Smooth muscle cell (in vitro differentiated cells): ENCODE data around the gene MECP2. TPM values are rescaled to one million over a fixed set of nuclear protein-coding genes. Genes with fewer than 3 reads are reported as not detected.

Experiments used
- DNase-seq: peaks from one replicate; lab custom pipeline; 2025; ENCODE audit not compliant: unreplicated experiment; lab: John Stamatoyannopoulos, UW
- H2AFZ ChIP-seq: fragments of 200-600 bp; sonication (generic); 2 replicates; pipeline ENCODE4 v1.6.0; 2016; ENCODE audit warnings: antibody characterized with exemption, low read depth, mild to moderate bottlenecking
- H3F3A ChIP-seq: fragments of 200-600 bp; sonication (generic); 2 replicates; pipeline ENCODE4 v1.6.0; 2017; ENCODE audit warnings: antibody characterized with exemption, low read depth
- H3K27ac ChIP-seq: fragments of 200-600 bp; sonication (generic); 2 replicates; pipeline ENCODE4 v1.5.1; 2016; ENCODE audit warnings: low read depth, mild to moderate bottlenecking
- H3K27me3 ChIP-seq: fragments of 200-600 bp; sonication (generic); 2 replicates; pipeline ENCODE4 v1.6.1; 2016; ENCODE audit warnings: low read depth, mild to moderate bottlenecking
- H3K36me3 ChIP-seq: fragments of 200-600 bp; sonication (generic); 2 replicates; pipeline ENCODE4 v1.5.1; 2016; ENCODE audit warnings: low read depth
- H3K4me1 ChIP-seq: fragments of 200-600 bp; sonication (generic); 2 replicates; pipeline ENCODE4 v1.5.1; 2016; ENCODE audit warnings: low read depth
- H3K4me2 ChIP-seq: fragments of 200-600 bp; sonication (generic); 2 replicates; pipeline ENCODE4 v1.6.0; 2016; ENCODE audit warnings: mild to moderate bottlenecking
- H3K4me3 ChIP-seq: fragments of 200-600 bp; sonication (generic); 2 replicates; pipeline ENCODE4 v1.5.1; 2016; ENCODE audit warnings: mild to moderate bottlenecking
- H3K79me2 ChIP-seq: fragments of 200-600 bp; sonication (generic); 2 replicates; pipeline ENCODE4 v1.6.0; 2016; ENCODE audit warnings: low read depth, mild to moderate bottlenecking
- H3K9ac ChIP-seq: fragments of 200-600 bp; sonication (generic); 2 replicates; pipeline ENCODE4 v1.6.0; 2016; ENCODE audit warnings: low read depth
- H3K9me3 ChIP-seq: fragments of 200-600 bp; sonication (generic); replicated peaks from 2 replicates; pipeline ENCODE4 v1.5.1; 2016; ENCODE audit warnings: low read depth
- H4K20me1 ChIP-seq: fragments of 200-600 bp; sonication (generic); 2 replicates; pipeline ENCODE4 v1.6.0; 2016; ENCODE audit warnings: low read depth
- CTCF ChIP-seq: fragments of 200-600 bp; sonication (generic); IDR thresholded peaks from 2 replicates; pipeline ENCODE4 v1.5.1; 2017; ENCODE audit warnings: borderline replicate concordance, mild to moderate bottlenecking, antibody characterized with exemption; ENCODE audit not compliant: insufficient read depth, poor library complexity, severe bottlenecking
- WGBS: methylation state at CpG from one replicate; pipeline ENCODE4 v1.1.7; 2016; ENCODE audit warnings: low lambda C conversion rate; 5-methylcytosine and 5-hydroxymethylcytosine counted together
- polyA plus RNA-seq: library from polyadenylated mRNA; unstranded; fragments of >200 nt; fragmentation: Nextera tagmentation; extraction: Ambion mirVana; gene quantifications from 2 replicates; pipeline ENCODE4 v1.2.1, GENCODE V29; 2016
- total RNA-seq: library from RNA; depleted of rRNA; stranded (reverse); fragments of >200 nt; gene quantifications from 2 replicates; pipeline ENCODE4 v1.2.3, GENCODE V29; 2014

MECP2 gene
- total and polyA plus RNA-seq, 2 experiments from 2014 or later: 11.9 to 13.1 TPM

GRCh38 chrX:154059729-154060245 lies 37.7 kb downstream of the MECP2 start:
- no peaks in the 10 kb centered on the region for H3K9me3 ChIP-seq
- no peaks in the 10 kb centered on the region for H3K4me1 ChIP-seq
- peaks cover 95% of the 10 kb centered on the region for H4K20me1 ChIP-seq
- H3F3A ChIP-seq: no peaks in the 10 kb centered on the region
- H3K36me3 ChIP-seq: no peaks in the 10 kb centered on the region
- H3K4me3 ChIP-seq: no peak overlapping the region
- peaks cover 42% of the 10 kb centered on the region for H3K79me2 ChIP-seq
- no peak for DNase-seq
- WGBS: 75% methylated on average over 5 of the region's 5 CpGs
- TF ChIP-seq CTCF: no peak
- H3K27me3 ChIP-seq: no peaks in the 10 kb centered on the region
- no peak overlapping the region for H3K4me2 ChIP-seq
- no peak overlapping the region for H2AFZ ChIP-seq
- H3K27ac ChIP-seq: no peak overlapping the region
- no peak overlapping the region for H3K9ac ChIP-seq

GRCh38 chrX:154059231-154059630 lies 38.3 kb downstream of the MECP2 start:
- peaks cover 38% of the 10 kb centered on the region for H3K79me2 ChIP-seq
- H4K20me1 ChIP-seq: peaks cover 95% of the 10 kb centered on the region
- H3K4me2 ChIP-seq: no peak overlapping the region
- H3K27ac ChIP-seq: no peak overlapping the region
- TF ChIP-seq CTCF: no peak
- no peaks in the 10 kb centered on the region for H3F3A ChIP-seq
- H3K36me3 ChIP-seq: no peaks in the 10 kb centered on the region
- no peak overlapping the region for H2AFZ ChIP-seq
- no peaks in the 10 kb centered on the region for H3K9me3 ChIP-seq
- no peak overlapping the region for H3K4me3 ChIP-seq
- no peak for DNase-seq
- no peaks in the 10 kb centered on the region for H3K27me3 ChIP-seq
- H3K4me1 ChIP-seq: no peaks in the 10 kb centered on the region
- WGBS: 63% methylated on average over 1 of the region's 1 CpG
- no peak overlapping the region for H3K9ac ChIP-seq

- DNase-seq: no peak
- Histone ChIP-seq H3K27me3 (no peaks in the 10 kb centered on the region), H3K4me2 (no peak overlapping the region), H3K9me3 (no peaks in the 10 kb centered on the region), H3K36me3 (no peaks in the 10 kb centered on the region), H3K9ac (no peak overlapping the region), H2AFZ (no peak overlapping the region), H3K4me1 (no peaks in the 10 kb centered on the region), H3K4me3 (no peak overlapping the region), H3F3A (no peaks in the 10 kb centered on the region), H3K27ac (no peak overlapping the region), H4K20me1 (peaks cover 86% of the 10 kb centered on the region), H3K79me2 (peaks cover 41% of the 10 kb centered on the region)
- TF ChIP-seq CTCF: no peak
- WGBS: 80% methylated on average over 11 of the region's 11 CpGs
Observed at GRCh38 chrX:154058214-154058997, 39.1 kb downstream of the MECP2 start.
